Thoracic aorta (tissue), 2 donors: ENCODE data around the gene ATG16L2. TPM values are rescaled to one million over a fixed set of nuclear protein-coding genes. Genes with fewer than 3 reads are reported as not detected.

Source experiments
- ATAC-seq: fragments of 150-250 bp; one replicate; pipeline ENCODE4 v1.8.0; 2017; ENCODE audit warnings: low read depth; ENCODE audit not compliant: insufficient number of reproducible peaks, low FRiP score
- DNase-seq: peaks from one replicate; pipeline ENCODE4 v3.0.0-alpha.2; 2020; ENCODE audit warnings: low spot score
- H3K27ac ChIP-seq, 2 donors: fragments of 200-600 bp; sonication (generic); 1 replicate in 1 of 2; 2 replicates in 1 of 2; pipeline ENCODE4 v1.5.1; 2016; ENCODE audit warnings: mild to moderate bottlenecking in 2 of 2, moderate library complexity in 2 of 2
- H3K27me3 ChIP-seq: fragments of 200-600 bp; sonication (generic); replicated peaks from 2 replicates; pipeline ENCODE4 v1.6.0; 2016; ENCODE audit warnings: mild to moderate bottlenecking; ENCODE audit not compliant: insufficient read depth
- H3K36me3 ChIP-seq: fragments of 200-600 bp; sonication (generic); one replicate; pipeline ENCODE4 v1.5.1; 2016
- H3K4me1 ChIP-seq, 2 donors: fragments of 200-600 bp; sonication (generic); 1 replicate in 1 of 2; 2 replicates in 1 of 2; pipeline versions ENCODE4 v1.5.1 to v1.6.0; 2016; ENCODE audit warnings: low read depth in 2 of 2, mild to moderate bottlenecking in 1 of 2; ENCODE audit not compliant: control insufficient read depth in 1 of 2
- H3K4me3 ChIP-seq: fragments of 200-600 bp; sonication (generic); 2 replicates; pipeline ENCODE4 v1.5.1; 2016; ENCODE audit warnings: mild to moderate bottlenecking
- H3K9me3 ChIP-seq: fragments of 200-600 bp; sonication (generic); 2 replicates; pipeline ENCODE4 v1.5.1; 2016
- CTCF ChIP-seq: fragments of 200-600 bp; sonication (generic); IDR thresholded peaks from one replicate; pipeline ENCODE4 v1.5.1; 2019; ENCODE audit warnings: antibody characterized with exemption
- total RNA-seq, 2 donors: library from RNA; depleted of rRNA; stranded (reverse); fragments of >200 nt; gene quantifications; one replicate each; pipeline versions ENCODE4 v1.1.0 to v1.2.3, GENCODE V29; 2016

Gene ATG16L2
- total RNA-seq, 2 donors from 2014 or later = 36.0 to 65.5 TPM

GRCh38 chr11:72768581-72768980 is 45.6 kb upstream of the ATG16L2 start:
- no peaks in the 10 kb centered on the region for H3K36me3 ChIP-seq
- no peak overlapping the region for H3K27ac ChIP-seq
- no peaks in the 10 kb centered on the region for H3K27me3 ChIP-seq
- H3K9me3 ChIP-seq = no peaks in the 10 kb centered on the region
- H3K4me1 ChIP-seq = peaks cover 0 to 6% of the 10 kb centered on the region in 2 donors
- no peak for DNase-seq
- TF ChIP-seq CTCF = no peak
- ATAC-seq = no peak
- H3K4me3 ChIP-seq = no peak overlapping the region

GRCh38 chr11:72769680-72770079 is 44.5 kb upstream of the ATG16L2 start:
- H3K27me3 ChIP-seq = no peaks in the 10 kb centered on the region
- TF ChIP-seq CTCF = no peak
- H3K4me3 ChIP-seq = no peak overlapping the region
- ATAC-seq (no peak), DNase-seq (no peak)
- peaks cover 0 to 7% of the 10 kb centered on the region in 2 donors for H3K4me1 ChIP-seq
- H3K9me3 ChIP-seq = no peaks in the 10 kb centered on the region
- no peak overlapping the region for H3K27ac ChIP-seq
- no peaks in the 10 kb centered on the region for H3K36me3 ChIP-seq

- no peak overlapping the region for H3K27ac ChIP-seq
- no peak for ATAC-seq
These were observed 43.4 kb upstream of the ATG16L2 start for GRCh38 chr11:72770799-72771198.

GRCh38 chr11:72771507-72771906 is 42.7 kb upstream of the ATG16L2 start:
- Histone ChIP-seq H3K4me1 (peaks cover 0 to 7% of the 10 kb centered on the region in 2 donors), H3K27ac (no peak overlapping the region), H3K27me3 (no peaks in the 10 kb centered on the region), H3K36me3 (no peaks in the 10 kb centered on the region), H3K4me3 (no peak overlapping the region), H3K9me3 (no peaks in the 10 kb centered on the region)
- ATAC-seq (no peak), DNase-seq (no peak)
- no peak for TF ChIP-seq CTCF

More at GRCh38 chr11:72770799-72771198, 43.4 kb upstream of the ATG16L2 start:
- DNase-seq = no peak
- Histone ChIP-seq H3K9me3 (no peaks in the 10 kb centered on the region), H3K36me3 (no peaks in the 10 kb centered on the region), H3K27me3 (no peaks in the 10 kb centered on the region), H3K4me3 (no peak overlapping the region), H3K4me1 (peaks cover 0 to 7% of the 10 kb centered on the region in 2 donors)
- TF ChIP-seq CTCF = no peak

GRCh38 chr11:72772059-72772458 is 42.2 kb upstream of the ATG16L2 start:
- ATAC-seq (no peak), DNase-seq (no peak)
- Histone ChIP-seq H3K4me1 (peaks cover 0 to 12% of the 10 kb centered on the region in 2 donors), H3K36me3 (no peaks in the 10 kb centered on the region), H3K27me3 (no peaks in the 10 kb centered on the region), H3K27ac (no peak overlapping the region), H3K4me3 (no peak overlapping the region), H3K9me3 (no peaks in the 10 kb centered on the region)
- no peak for TF ChIP-seq CTCF
